Activated T-cell treated with anti-CD3 and anti-CD28 coated beads, Interleukin-2, amount 50 U/mL, for 4 hours (primary cell): ENCODE data around the gene CRIP3. TPM values are rescaled to one million over a fixed set of nuclear protein-coding genes. Genes with fewer than 3 reads are reported as not detected.
"Not testable (repeated sequence)": the region's sequence is repeated elsewhere in the genome, so short reads cannot be mapped to it uniquely, and the experiment has no call there.

Source experiments
- ATAC-seq, 2 donors: fragments of 200-7000 bp; cut with Tn5 transposase; one replicate each; pipeline ENCODE4 v1.10.0; 2021
- DNase-seq: peaks from one replicate; pipeline ENCODE4 v3.0.0-alpha.2; 2020
- H3K27me3 Mint-ChIP-seq: one replicate; pipeline ENCODE4 v1.8.0; 2021; ENCODE audit warnings: low read depth, mixed read lengths
- H3K36me3 Mint-ChIP-seq: one replicate; pipeline ENCODE4 v1.8.0; 2022; ENCODE audit warnings: mixed read lengths; ENCODE audit not compliant: insufficient read depth
- H3K4me1 Mint-ChIP-seq: one replicate; pipeline ENCODE4 v1.8.0; 2021; ENCODE audit warnings: low read depth, mixed read lengths
- H3K4me3 Mint-ChIP-seq: one replicate; pipeline ENCODE4 v1.8.0; 2021; ENCODE audit warnings: mild to moderate bottlenecking, moderate library complexity, mixed read lengths
- H3K9me3 Mint-ChIP-seq: one replicate; pipeline ENCODE4 v1.8.0; 2021; ENCODE audit warnings: mixed read lengths
- total RNA-seq, 3 donors: library from RNA; stranded (reverse); gene quantifications; one replicate each; pipeline ENCODE4 v1.2.1, GENCODE V29; 2021

CRIP3 gene
- total RNA-seq, 3 donors from 2014 or later, result 0.52 TPM; not detected in 2

DNA sequence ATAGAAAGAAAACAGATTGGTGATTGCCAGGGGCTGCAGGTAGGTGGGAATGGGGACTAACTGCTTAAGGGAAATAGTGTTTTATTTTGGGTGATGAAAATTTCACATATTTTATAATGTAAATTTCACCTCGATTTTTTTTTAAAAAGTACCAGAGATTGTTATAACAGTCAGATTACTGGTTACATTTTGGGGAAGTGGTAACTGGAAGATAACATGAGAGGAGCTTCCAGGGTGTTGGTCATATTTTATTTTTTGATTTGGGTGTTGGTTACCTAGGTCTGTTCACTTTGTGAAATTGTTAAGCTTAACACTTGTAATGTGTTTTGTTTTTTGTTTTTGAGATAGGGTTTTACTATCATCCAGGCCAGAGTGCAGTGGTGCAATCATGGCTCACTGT is 17.2 kb upstream of the CRIP3 start:
- H3K36me3 Mint-ChIP-seq, result peaks cover 7% of the 10 kb centered on the region
- H3K27me3 Mint-ChIP-seq, result no peaks in the 10 kb centered on the region
- H3K4me1 Mint-ChIP-seq, result peaks cover under 1% of the 10 kb centered on the region
- no peaks in the 10 kb centered on the region for H3K9me3 Mint-ChIP-seq
- no peak overlapping the region for H3K4me3 Mint-ChIP-seq
- ATAC-seq (no peak), DNase-seq (no peak)

DNA sequence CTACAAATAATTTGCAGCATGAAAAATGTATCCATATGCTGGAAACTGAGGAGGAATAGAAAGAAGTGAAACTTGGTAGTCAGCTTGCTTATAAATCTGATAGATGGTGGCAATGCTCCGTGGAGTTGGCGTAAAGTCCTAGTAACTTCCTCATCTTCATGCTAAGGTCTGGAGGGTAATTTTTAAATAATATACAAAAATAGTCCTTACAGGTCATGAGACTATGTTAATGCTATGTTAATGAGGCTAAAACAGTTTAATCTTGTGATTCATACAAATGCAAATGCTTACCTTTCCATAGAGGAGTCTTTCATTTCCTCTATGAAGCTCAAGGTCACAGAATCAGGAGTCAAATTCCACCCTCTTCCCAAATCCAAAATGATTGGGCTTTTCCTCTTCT is 9.4 kb upstream of the CRIP3 start:
- no peak for DNase-seq
- Mint-ChIP-seq H3K4me1 (no peaks in the 10 kb centered on the region), H3K4me3 (no peak overlapping the region), H3K36me3 (peaks cover 10% of the 10 kb centered on the region), H3K27me3 (no peaks in the 10 kb centered on the region), H3K9me3 (no peaks in the 10 kb centered on the region)
- no peak for ATAC-seq

DNA sequence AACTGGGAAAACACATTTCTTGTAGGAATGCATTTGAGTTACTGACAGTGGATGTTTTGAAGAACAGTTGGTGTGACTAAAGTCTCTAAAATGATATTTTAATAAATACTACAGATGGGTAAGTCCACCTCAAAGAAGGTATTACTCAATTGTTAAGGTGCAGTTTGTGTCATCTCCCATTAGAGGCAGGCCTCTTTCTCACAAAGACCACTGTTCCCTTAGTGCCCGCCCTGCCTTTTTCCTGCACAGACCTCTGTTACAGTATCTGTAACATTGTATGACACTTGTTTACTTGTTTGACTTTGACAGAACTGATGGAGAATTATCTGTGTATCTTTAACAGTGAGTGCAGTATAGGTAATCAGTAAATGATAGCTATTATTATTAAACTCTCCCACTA is 5.2 kb upstream of the CRIP3 start:
- Mint-ChIP-seq H3K27me3 (no peaks in the 10 kb centered on the region), H3K36me3 (peaks cover 8% of the 10 kb centered on the region), H3K4me3 (no peak overlapping the region), H3K9me3 (no peaks in the 10 kb centered on the region), H3K4me1 (peaks cover 4% of the 10 kb centered on the region)
- DNase-seq (no peak), ATAC-seq (no peak)

DNA sequence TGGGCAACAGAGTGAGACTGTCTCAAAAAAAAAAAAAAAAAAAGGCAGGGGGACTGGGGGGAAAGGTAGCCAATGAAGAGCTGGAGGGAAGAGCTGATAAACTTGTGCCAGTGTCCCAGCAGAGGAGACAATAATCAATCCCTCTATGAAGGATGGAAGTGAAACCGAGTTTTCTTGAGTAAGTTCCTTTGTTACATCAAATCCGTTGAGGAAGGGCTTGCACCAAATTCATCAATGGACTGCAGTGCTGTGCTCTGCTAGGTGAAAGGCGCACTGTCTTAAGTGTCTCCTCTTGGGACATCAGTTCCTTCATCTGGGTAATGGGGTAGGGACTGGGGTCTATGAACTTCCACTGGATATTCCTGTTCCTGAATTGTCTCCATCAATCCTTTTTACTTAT is 3.0 kb upstream of the CRIP3 start:
- no peak for ATAC-seq
- no peak overlapping the region for H3K4me3 Mint-ChIP-seq

DNA sequence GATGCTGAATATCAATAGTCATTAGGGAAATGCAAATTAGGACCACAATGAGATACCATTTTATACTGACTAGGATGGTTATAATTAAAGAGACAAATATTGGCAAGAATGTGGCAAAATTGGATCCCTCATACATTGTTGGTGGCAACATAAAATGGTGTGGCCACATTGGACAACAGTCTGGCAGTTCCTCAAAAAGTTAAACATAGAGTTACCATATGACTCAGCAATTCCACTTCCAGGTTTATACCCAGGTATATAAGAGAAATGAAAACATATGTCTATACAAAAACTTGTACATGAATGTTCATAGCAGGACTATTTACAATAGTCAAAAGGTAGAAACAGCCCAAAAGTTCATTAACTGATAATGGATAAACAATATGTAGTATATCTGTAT is 2.0 kb upstream of the CRIP3 start:
- H3K4me1 Mint-ChIP-seq, result peaks cover 7% of the 10 kb centered on the region
- H3K27me3 Mint-ChIP-seq, result no peaks in the 10 kb centered on the region
- DNase-seq (no peak), ATAC-seq (no peak)
- H3K36me3 Mint-ChIP-seq, result peaks cover 2% of the 10 kb centered on the region
- H3K4me3 Mint-ChIP-seq, result no peak overlapping the region
- no peaks in the 10 kb centered on the region for H3K9me3 Mint-ChIP-seq

More for the DNA sequence above, 3.0 kb upstream of the CRIP3 start:
- no peaks in the 10 kb centered on the region for H3K27me3 Mint-ChIP-seq
- H3K4me1 Mint-ChIP-seq, result peaks cover 7% of the 10 kb centered on the region
- peaks cover 4% of the 10 kb centered on the region for H3K36me3 Mint-ChIP-seq
- H3K9me3 Mint-ChIP-seq, result no peaks in the 10 kb centered on the region
- no peak for DNase-seq

DNA sequence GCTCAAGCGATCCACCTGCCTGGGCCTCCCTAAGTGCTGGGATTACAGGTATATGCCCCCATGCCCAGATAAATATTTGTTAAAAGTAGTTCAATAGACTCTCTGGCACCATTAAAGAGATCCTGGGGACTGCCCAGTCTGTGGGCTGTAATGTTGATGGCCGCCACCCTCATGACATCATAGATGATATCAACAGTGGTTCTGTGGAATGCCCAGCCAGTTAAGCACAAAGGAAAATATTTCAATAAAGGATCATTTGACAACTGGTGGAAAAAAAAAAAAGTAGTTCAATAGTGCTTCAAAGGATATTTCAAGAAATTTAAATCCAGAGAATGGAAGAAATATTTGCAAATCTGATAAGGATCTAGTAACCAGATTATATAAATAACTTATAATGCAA is 1.5 kb upstream of the CRIP3 start:
- Mint-ChIP-seq H3K4me1 (peaks cover 7% of the 10 kb centered on the region), H3K9me3 (no peaks in the 10 kb centered on the region), H3K4me3 (no peak overlapping the region), H3K36me3 (no peaks in the 10 kb centered on the region), H3K27me3 (no peaks in the 10 kb centered on the region)
- ATAC-seq (no peak), DNase-seq (no peak)

DNA sequence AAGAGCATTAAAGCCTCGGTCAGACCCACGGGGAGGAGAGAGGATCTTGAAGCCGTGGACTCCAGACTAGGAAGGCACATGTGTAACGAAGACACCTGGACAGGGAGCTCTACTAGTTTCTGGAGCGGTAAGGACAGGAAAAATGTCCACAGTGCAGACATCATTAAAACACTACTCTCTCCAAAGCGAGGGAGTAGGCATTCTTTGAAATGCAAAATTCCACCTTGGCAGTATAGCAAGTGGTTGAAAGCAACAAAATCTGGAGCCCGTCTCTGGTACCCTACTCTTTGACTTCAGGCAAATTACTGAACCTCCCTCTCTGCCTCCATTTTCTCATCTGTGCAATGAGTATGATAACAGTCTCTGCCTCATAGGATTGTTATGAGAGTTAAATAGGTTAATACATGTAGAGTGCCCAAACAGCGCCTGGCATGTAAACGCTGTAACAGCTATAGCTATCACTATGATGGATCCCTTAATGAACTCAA is 408 bp upstream of the CRIP3 start:
- peak overlapping the region; percentile 67 for H3K4me3 Mint-ChIP-seq
- ATAC-seq, result peak in 1 of 2 donors; percentile 4

DNA sequence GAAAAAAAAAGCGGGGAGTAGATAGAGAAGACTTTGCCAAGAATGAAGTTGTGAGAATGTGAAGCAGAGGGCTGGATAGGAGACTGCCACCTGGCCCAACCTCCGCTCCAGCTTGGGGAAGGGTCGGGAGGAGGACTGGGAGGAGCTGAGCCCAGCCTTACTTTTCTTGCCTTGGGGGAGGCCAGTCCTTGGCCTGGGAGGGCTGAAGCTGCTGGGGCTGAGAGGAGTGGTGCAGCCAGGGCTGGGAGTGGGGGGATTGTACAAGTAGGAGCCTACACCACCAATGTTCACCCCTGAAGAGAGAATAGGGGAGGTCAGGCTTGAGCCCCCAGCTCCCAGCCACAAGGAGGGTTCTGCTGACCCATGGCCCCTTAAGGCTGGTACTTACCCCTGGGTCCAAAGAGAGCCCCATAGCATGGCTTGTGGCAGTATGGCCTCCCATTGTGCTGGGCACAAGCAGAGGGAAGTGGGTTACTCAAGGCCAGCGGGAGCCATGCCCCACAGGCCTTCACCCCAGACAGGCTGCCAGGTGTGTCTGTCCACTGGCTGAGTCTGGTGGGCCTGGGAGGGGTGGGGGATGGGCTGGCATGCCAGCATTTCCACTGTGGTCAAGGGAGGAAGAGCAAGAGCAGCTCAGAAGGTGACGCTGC is 1.1 kb downstream of the CRIP3 start:
- peaks cover 7% of the 10 kb centered on the region for H3K4me1 Mint-ChIP-seq
- H3K4me3 Mint-ChIP-seq, result no peak overlapping the region
- no peaks in the 10 kb centered on the region for H3K27me3 Mint-ChIP-seq
- H3K36me3 Mint-ChIP-seq, result no peaks in the 10 kb centered on the region
- DNase-seq (no peak), ATAC-seq (no peak)
- no peaks in the 10 kb centered on the region for H3K9me3 Mint-ChIP-seq

More for the DNA sequence above, 408 bp upstream of the CRIP3 start:
- Mint-ChIP-seq H3K36me3 (no peaks in the 10 kb centered on the region), H3K9me3 (no peaks in the 10 kb centered on the region), H3K4me1 (peaks cover 7% of the 10 kb centered on the region), H3K27me3 (no peaks in the 10 kb centered on the region)
- DNase-seq, result no peak

DNA sequence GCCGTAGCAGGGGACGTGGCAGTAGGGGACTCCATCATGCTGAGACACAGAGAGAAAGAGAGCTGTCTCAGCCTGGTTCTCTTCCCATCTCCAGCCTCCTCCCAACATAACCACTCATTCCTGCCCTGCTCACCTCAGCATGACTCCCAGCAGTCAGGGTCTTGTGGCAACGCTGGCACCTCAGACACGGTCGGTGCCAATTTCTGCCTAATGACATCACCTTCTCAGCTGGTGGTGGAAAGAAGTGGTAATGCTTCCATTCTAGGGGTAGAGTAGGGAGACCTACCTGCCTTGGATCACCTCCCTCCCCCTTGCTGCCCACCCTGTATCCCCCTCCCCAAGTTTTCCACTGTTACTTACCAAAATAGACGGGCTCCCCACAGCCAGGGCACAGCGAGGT is 2.5 kb downstream of the CRIP3 start:
- Mint-ChIP-seq H3K4me1 (peaks cover 7% of the 10 kb centered on the region), H3K4me3 (no peak overlapping the region), H3K27me3 (no peaks in the 10 kb centered on the region), H3K9me3 (no peaks in the 10 kb centered on the region), H3K36me3 (no peaks in the 10 kb centered on the region)
- ATAC-seq, result no peak
- no peak for DNase-seq

DNA sequence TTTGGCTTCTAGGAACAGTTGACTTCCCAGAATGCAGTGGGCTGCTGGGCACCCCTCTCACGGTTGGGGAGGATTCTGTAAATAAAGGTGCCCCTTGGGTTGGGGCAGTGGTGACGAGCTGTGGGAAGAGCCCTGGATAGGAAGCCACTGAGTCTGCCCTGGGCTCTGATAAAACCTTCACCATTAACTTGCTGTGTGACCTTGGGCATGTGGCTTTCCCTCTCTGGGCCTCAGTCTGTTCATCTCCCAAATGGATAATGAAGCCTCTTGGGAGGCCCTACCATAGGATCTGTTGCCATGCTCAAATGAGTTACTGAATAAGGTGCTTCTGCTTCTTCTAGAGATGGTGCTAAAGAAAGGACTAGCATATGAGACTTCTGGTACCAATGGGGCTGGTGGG is 3.7 kb downstream of the CRIP3 start:
- no peaks in the 10 kb centered on the region for H3K36me3 Mint-ChIP-seq
- H3K4me1 Mint-ChIP-seq, result peaks cover 7% of the 10 kb centered on the region
- ATAC-seq, result no peak
- H3K27me3 Mint-ChIP-seq, result peaks cover 3% of the 10 kb centered on the region
- no peaks in the 10 kb centered on the region for H3K9me3 Mint-ChIP-seq
- DNase-seq, result no peak
- no peak overlapping the region for H3K4me3 Mint-ChIP-seq

DNA sequence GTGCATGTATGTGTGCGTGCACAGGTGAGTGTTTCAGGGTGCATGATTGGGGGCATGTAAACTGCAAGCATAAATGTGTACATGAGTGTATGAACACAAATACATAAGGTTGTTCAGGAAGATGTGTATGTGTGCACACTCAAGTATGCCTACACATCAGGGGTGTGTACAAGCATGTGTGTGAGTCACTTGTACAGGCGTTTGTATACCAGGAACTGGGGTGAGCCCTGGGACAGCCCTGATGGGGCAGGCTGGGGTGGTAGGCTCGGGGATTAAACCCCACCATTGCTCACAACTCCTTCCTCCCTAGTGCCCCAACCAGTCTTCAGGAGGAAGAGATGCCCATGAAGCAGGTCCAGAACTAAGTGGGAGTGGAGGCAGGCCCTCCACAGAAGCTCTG is 4.3 kb downstream of the CRIP3 start:
- H3K9me3 Mint-ChIP-seq, result no peaks in the 10 kb centered on the region
- H3K4me3 Mint-ChIP-seq, result no peak overlapping the region
- H3K36me3 Mint-ChIP-seq, result no peaks in the 10 kb centered on the region
- DNase-seq, result no peak
- peaks cover 7% of the 10 kb centered on the region for H3K4me1 Mint-ChIP-seq
- no peak for ATAC-seq
- H3K27me3 Mint-ChIP-seq, result peaks cover 3% of the 10 kb centered on the region

DNA sequence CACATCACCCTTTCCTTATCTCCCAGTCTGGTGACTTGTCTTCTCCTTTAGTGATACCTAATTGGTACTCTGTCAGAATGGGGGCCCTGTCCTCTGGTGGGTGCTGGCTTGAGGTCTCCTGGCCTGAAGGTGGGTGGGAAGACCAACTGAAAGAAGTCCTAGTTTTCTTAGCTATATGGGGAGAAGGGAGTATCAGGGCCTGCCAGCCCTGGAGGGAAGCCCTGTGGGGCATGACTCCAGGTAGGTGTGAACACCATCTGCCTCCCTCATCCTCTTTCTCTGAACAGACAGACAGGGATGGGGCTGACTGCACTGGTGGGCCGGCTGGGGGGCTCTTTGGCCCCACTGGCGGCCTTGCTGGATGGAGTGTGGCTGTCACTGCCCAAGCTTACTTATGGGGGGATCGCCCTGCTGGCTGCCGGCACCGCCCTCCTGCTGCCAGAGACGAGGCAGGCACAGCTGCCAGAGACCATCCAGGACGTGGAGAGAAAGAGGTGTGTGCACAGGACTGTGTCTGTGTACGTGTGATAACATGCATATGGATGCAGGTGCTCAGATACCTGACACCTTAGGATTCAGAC is 4.8 kb downstream of the CRIP3 start:
- DNase-seq (no peak), ATAC-seq (no peak)
- Mint-ChIP-seq H3K4me3 (no peak overlapping the region), H3K36me3 (no peaks in the 10 kb centered on the region), H3K27me3 (peaks cover 5% of the 10 kb centered on the region), H3K9me3 (no peaks in the 10 kb centered on the region), H3K4me1 (peaks cover 3% of the 10 kb centered on the region)

DNA sequence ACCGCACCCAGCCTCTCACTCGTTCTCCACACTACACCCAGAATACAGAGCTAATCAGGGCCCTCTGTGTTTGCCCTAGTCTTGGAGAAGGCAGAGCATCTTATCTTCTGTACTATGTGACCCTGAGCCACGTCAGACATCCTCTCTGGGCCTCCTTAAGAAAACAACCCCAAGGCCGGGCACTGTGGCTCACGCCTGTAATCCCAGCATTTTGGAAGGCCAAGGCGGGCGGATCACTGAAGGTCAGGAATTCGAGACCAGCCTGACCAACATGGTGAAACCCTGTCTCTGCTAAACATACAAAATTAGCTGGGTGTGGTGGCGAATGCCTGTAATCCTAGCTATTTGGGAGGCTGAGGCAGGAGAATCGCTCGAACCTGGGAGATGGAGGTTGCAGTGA is 5.6 kb downstream of the CRIP3 start:
- not testable (repeated sequence) for H3K36me3 Mint-ChIP-seq, H3K4me1 Mint-ChIP-seq, DNase-seq, H3K27me3 Mint-ChIP-seq, H3K4me3 Mint-ChIP-seq, ATAC-seq, H3K9me3 Mint-ChIP-seq

DNA sequence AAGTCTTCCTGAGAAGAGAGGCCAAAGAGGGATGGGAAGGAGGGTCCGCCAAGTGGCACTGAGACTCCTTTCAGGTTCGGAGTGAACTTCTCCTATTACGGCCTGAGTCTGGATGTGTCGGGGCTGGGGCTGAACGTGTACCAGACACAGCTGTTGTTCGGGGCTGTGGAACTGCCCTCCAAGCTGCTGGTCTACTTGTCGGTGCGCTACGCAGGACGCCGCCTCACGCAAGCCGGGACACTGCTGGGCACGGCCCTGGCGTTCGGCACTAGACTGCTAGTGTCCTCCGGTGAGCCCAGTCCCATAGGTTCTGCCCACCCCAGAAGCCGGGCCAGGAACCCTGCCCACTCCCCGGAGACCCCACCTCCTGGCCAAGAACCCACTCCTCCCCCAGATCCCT is 6.5 kb downstream of the CRIP3 start:
- peaks cover 5% of the 10 kb centered on the region for H3K27me3 Mint-ChIP-seq

DNA sequence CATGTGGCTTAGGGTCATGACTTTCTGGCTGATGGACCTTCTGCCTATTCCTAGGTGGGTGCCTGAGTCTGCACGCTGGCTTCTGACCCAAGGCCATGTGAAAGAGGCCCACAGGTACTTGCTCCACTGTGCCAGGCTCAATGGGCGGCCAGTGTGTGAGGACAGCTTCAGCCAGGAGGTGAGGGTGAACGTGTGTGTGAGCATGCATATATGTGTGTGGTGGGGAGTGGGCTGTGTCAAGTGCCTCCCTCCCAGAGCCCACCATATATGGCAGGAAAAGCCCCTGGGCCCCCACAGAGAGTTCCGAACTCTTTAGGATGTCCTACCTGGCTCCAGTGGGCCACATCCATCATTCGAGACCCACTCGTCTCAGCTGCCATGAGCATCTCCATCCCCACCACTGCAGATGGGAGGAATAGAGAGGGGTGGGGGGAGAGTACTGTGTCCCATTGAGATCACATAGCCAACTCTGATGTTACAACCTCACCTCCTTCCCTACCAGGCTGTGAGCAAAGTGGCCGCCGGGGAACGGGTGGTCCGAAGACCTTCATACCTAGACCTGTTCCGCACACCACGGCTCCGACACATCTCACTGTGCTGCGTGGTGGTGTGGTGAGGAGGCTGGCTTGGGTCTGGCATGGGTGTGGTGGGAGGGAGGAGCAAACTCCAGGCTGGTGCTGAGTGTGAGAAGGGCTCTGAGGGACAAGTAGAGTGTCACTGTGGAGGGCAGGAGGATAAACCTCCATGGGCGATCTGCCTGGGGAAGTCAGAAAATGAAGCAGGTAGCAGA is 7.3 kb downstream of the CRIP3 start:
- ATAC-seq (no peak), DNase-seq (no peak)
- Mint-ChIP-seq H3K4me1 (no peaks in the 10 kb centered on the region), H3K27me3 (peaks cover 5% of the 10 kb centered on the region), H3K36me3 (no peaks in the 10 kb centered on the region), H3K4me3 (no peak overlapping the region), H3K9me3 (no peaks in the 10 kb centered on the region)

More for the DNA sequence above, 6.5 kb downstream of the CRIP3 start:
- Mint-ChIP-seq H3K4me3 (no peak overlapping the region), H3K36me3 (no peaks in the 10 kb centered on the region), H3K4me1 (no peaks in the 10 kb centered on the region), H3K9me3 (no peaks in the 10 kb centered on the region)
- DNase-seq (no peak), ATAC-seq (no peak)
